GM08714 (cell line): ENCODE measurements around the gene ROCK2.

Experiments used
- H3K4me3 ChIP-seq: fragments of 200-500 bp; sonication (Bioruptor generic); 2 replicates; pipeline ENCODE4 v1.5.1; 2014; ENCODE audit warnings: mild to moderate bottlenecking, low read length, inconsistent platforms
- ZNF274 ChIP-seq: IDR thresholded peaks from 2 replicates; pipeline ENCODE4 v1.6.1; 2012; ENCODE audit warnings: mild to moderate bottlenecking, low read depth, low read length

Gene ROCK2

DNA sequence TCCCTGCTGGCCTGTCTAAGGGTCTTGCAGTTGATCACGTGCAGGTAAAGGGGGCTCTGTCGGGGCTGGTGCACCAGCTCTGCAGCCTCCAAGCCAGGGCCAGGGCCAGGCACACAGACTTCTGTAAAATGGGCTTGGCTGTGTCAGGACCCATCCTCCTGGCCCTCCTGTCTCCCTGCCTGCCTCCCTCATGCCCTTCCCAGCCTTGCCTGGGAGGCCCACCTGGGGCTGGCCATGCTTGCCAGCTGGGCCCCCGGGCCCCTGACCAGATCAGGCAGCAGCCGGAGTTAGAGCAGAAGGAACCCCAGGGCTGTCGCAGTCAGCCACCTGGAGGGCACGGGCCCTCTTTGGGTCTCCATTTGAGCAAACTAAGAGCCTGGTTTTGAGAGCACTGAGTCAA lies 187.1 kb downstream of the ROCK2 start:
- H3K4me3 ChIP-seq = no peak overlapping the region

GRCh38 chr2:11156396-11157075 lies 187.9 kb downstream of the ROCK2 start:
- H3K4me3 ChIP-seq = no peak overlapping the region
- no peak for TF ChIP-seq ZNF274

More for the DNA sequence above, 187.1 kb downstream of the ROCK2 start:
- TF ChIP-seq ZNF274 = no peak

DNA sequence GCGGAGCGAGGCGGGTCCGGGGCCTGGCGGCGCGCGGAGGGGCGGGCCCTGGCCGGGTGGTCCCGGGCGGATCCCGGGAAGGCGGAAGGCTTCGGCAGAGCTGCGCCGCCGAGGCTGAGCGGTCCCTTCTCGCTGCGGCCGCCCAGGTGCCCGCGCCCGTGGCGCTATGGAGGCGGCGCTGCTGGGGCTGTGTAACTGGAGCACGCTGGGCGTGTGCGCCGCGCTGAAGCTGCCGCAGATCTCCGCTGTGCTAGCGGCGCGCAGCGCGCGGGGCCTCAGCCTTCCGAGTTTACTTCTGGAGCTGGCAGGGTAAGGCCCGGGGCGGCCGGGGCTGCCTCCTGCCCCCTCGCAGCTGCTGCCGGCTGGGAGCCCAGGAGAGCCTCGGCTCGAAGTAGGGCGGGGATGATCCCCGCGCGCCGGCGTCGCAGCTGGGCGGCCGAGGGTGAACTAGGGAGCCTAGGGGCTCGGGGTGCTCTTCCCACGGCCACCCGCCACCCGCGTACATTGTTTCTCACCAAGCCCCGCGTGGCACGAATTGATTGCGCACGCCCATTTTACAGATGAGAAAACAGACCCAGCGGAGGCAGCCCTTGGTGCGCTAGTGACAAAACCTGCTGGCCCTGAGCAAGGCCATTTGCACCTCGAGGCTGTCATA lies 188.9 kb downstream of the ROCK2 start, which contains the start of gene SLC66A3:
Gene SLC66A3, plus strand, starts transcription at position 87 of the 655 bp plus-strand sequence. Its CDS starts 80 bp downstream, at position 167.
- peak within 1 kb of the TSS; percentile 77 for H3K4me3 ChIP-seq
- no peak for TF ChIP-seq ZNF274

- no peak for TF ChIP-seq ZNF274
- H3K4me3 ChIP-seq = peak overlapping the region; percentile 77; the same call in 1 of the 2 replicates
Measured at GRCh38 chr2:11154923-11155380, 189.5 kb downstream of the ROCK2 start.

GRCh38 chr2:11154016-11154922 lies 190.2 kb downstream of the ROCK2 start:
- H3K4me3 ChIP-seq = peak overlapping the region; percentile 77; the same call in 1 of the 2 replicates
- TF ChIP-seq ZNF274 = no peak

DNA sequence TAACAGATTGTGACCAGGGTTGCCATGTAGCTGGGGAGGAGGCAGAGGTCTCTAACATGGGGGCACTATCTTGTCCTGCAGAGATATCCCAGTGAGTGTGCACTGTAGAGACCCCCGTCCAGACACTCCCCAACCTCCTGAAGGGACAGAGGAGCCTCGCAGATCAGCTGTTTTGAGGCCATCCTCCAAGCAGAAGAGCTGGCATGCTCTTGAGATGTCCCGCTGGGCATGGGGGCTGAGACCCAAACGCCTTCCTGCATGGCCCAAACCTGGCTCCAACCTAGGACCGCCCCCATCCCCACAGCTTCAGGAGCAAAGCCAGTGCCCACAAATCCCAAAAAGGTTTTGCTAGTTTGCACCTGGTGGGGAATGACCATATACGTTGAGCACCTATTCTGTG lies 191.8 kb downstream of the ROCK2 start:
- TF ChIP-seq ZNF274 = no peak

GRCh38 chr2:11147263-11147662 lies 197.2 kb downstream of the ROCK2 start:
- TF ChIP-seq ZNF274 = no peak
- H3K4me3 ChIP-seq = no peak overlapping the region

More for the DNA sequence above, 191.8 kb downstream of the ROCK2 start:
- no peak overlapping the region for H3K4me3 ChIP-seq

DNA sequence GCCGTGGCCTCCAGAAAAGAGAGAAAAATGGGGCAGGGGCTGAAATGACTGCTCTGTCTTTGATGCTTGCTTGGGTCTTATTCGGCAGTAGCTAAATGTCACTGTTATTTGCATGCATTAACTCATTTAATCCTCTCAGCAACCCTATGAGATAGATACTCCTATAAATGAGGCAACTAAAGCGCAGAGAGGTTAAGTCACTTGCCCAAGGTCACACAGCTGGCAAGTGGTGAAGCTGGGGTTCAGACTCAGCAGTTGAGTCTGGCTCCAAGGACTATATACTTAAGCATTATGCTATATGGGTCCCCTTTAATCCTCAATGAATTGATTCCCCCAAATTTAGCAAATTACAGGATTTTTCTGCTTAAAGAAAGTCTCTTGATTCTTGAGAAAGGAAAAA lies 198.4 kb downstream of the ROCK2 start:
- TF ChIP-seq ZNF274 = no peak
- no peak overlapping the region for H3K4me3 ChIP-seq

DNA sequence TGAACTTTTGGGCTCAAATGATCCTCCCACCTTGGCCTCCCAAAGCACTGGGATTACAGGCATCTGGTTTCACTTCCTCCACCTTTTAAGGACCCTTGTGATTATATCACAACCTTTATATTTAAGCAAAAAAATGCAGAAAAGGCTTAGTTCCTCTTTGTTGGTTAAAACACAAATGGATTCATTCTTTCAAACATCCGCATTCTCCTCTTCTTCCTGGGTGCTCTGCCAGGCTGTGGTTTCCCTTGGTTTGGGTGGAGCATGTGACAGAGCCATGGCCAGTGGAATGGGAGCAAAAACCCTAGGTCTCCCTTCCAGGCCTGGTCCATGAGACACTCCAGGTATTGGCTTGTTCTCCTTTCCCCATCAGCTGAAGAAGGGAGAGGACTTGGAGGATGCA lies 199.1 kb downstream of the ROCK2 start:
- no peak for TF ChIP-seq ZNF274
- no peak overlapping the region for H3K4me3 ChIP-seq

GRCh38 chr2:11144738-11145079 lies 199.7 kb downstream of the ROCK2 start:
- H3K4me3 ChIP-seq = no peak overlapping the region
- no peak for TF ChIP-seq ZNF274

- no peak for TF ChIP-seq ZNF274
- H3K4me3 ChIP-seq = no peak overlapping the region
Measured at GRCh38 chr2:11144077-11144737, 200.2 kb downstream of the ROCK2 start.

- no peak overlapping the region for H3K4me3 ChIP-seq
- no peak for TF ChIP-seq ZNF274
Measured at GRCh38 chr2:11142987-11143386, 201.4 kb downstream of the ROCK2 start.

- no peak for TF ChIP-seq ZNF274
- H3K4me3 ChIP-seq = no peak overlapping the region
Measured at GRCh38 chr2:11142330-11142729, 202.1 kb downstream of the ROCK2 start.

DNA sequence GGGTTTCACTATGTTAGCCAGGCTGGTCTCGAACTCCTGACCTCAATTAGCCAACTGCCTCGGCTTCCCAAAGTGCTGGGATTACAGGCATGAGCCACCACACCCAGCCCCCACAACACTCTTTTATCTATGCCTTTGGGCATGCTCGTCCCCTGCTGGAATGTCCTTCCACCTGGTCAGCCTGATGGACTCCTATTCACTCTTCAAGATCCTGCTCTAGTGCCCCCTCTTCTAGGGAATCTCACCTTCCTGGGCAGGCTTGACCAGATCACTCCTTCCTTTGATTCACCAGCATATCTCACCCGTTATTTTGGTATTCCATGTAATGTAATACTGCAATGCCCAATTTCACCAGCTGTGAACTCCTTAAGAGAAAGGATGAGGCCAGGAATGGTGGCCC lies 203.1 kb downstream of the ROCK2 start:
- no peak for TF ChIP-seq ZNF274

More for the DNA sequence above, 203.1 kb downstream of the ROCK2 start:
- no peak overlapping the region for H3K4me3 ChIP-seq
